ENCODE results near the gene FASN.
A peak's percentile ranks its signal among the peaks of the same experiment; 100 is the strongest.

The FASN gene

DNA sequence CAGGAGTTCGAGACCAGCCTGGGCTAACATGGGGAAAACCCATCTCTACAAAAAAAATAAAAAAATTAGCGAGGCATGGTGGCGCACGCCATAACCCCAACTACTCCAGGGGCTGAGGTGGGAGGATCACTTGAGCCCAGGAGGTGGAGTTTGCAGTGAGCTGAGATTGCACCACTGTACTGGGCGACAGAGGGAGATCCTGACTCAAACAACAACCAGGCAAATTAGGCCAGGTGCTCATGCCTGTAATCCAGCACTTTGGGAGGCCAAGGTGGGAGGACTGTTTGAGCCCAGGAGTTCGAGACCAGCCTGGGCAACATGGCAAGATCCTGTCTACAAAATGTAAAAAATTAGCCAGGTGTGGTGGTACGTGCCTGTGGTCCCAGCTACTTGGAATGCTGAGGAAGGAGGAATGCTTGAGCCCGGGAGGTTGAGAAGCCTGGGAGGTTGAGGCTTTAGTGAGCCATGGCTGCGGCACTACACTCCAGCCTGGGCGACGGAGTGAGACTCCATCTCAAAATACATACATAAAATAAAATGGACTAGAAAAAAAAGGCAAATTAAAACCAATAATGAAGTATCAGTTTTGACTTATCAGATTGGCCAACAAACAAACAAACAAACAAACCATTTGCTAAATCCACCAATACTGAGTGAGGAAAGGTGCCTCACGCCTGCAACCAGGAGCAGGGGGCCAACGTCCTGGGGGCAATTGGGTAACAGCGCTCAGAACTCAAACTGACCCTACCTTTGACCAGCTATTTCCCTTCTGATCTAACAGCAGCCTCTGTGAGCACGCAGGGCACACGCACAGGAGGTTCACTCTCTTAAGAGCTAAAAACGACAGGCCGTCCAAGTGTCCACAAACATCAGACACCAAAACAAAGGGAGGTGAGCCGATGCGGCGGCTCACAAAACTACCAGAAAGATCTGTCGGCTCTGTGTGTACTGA lies 19.4 kb upstream of the FASN start:
- Histone ChIP-seq H3K27ac (ENCODE audit: low read length, poor library complexity, severe bottlenecking) (no peak overlapping the region), H2BK120ac (ENCODE audit: low read depth, low read length) (no peak overlapping the region), H2BK5ac (ENCODE audit: low read depth, low read length, poor library complexity, severe bottlenecking) (no peak overlapping the region), H3K4ac (ENCODE audit: low read depth in 1 of 2, low read length in 2 of 2) (no peak overlapping the region), H3K4me1 (ENCODE audit: control insufficient read depth, insufficient read depth, low read depth, low read length) (peaks cover 3% of the 10 kb centered on the region), H3K9ac (ENCODE audit: low read length) (no peak overlapping the region), H3K9me3 (ENCODE audit: control insufficient read depth, low read length) (no peaks in the 10 kb centered on the region), H3K79me1 (replicated peaks; ENCODE audit: low read length, poor library complexity, severe bottlenecking) (peaks cover 5% of the 10 kb centered on the region), H2BK15ac (ENCODE audit: low read depth, poor library complexity, severe bottlenecking) (no peak overlapping the region), H3K14ac (ENCODE audit: low read length in 2 of 2) (no peak overlapping the region), H4K8ac (ENCODE audit: low read length) (no peak overlapping the region), H3K18ac (ENCODE audit: low read depth in 1 of 2, low read length in 2 of 2) (no peak overlapping the region), H2BK12ac (ENCODE audit: low read length in 2 of 2) (no peak overlapping the region), H3K23ac (ENCODE audit: low read length in 2 of 2) (no peak overlapping the region), H3K4me2 (ENCODE audit: low read length, poor library complexity, severe bottlenecking) (no peak overlapping the region), H4K91ac (ENCODE audit: low read length) (no peak overlapping the region), H3K27me3 (ENCODE audit: control insufficient read depth in 1 of 2, insufficient read depth in 1 of 2, low read length in 2 of 2) (no peaks in the 10 kb centered on the region), H3K36me3 (ENCODE audit: control insufficient read depth in 1 of 2, insufficient read depth in 2 of 2, low read depth in 1 of 2, low read length in 2 of 2) (peaks cover 17 to 50% of the 10 kb centered on the region in 2 experiments), H2AK5ac (ENCODE audit: low read length, severe bottlenecking) (no peak overlapping the region), H3K4me3 (ENCODE audit: insufficient read depth in 1 of 2, low read depth in 1 of 2, low read length in 2 of 2) (no peak overlapping the region), H2AFZ (ENCODE audit: low read depth, low read length) (no peak overlapping the region)
- no peak for DNase-seq
- WGBS: 86% methylated on average over 17 of the region's 22 CpGs

DNA sequence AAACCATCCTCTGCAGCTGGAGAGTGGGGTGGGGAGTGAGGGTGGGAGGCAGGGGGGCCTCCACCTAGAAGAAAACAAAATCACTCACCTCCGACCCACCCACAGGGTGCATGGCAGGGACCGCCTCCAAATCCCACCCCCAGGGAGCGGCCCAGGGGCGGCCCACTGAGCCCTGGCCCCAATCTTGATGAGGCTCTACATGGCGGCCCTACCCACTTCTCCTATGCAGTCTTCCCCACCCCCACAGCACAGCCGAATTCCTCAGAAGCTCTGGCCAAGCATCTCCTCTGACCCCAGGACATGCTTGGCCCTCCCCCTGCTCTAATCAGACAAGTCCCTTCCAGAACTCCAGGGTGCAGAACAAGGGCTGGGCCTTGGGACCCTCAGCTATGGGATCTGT lies 18.2 kb upstream of the FASN start:
- WGBS: 64% methylated on average over 6 of the region's 6 CpGs
- no peak overlapping the region for H2BK5ac ChIP-seq (ENCODE audit: low read depth, low read length, poor library complexity, severe bottlenecking)
- no peak overlapping the region for H3K18ac ChIP-seq (ENCODE audit: low read depth in 1 of 2, low read length in 2 of 2)
- peak overlapping the region; percentile 18 for H4K91ac ChIP-seq (ENCODE audit: low read length)
- H3K4me1 ChIP-seq (ENCODE audit: control insufficient read depth, insufficient read depth, low read depth, low read length): peaks cover 3% of the 10 kb centered on the region
- DNase-seq: no peak
- peak overlapping the region in 1 of 2 experiments; percentile 41 for H3K4ac ChIP-seq (ENCODE audit: low read depth in 1 of 2, low read length in 2 of 2)
- peak overlapping the region in 1 of 2 experiments; percentile 32 for H3K23ac ChIP-seq (ENCODE audit: low read length in 2 of 2)
- H2BK12ac ChIP-seq (ENCODE audit: low read length in 2 of 2): no peak overlapping the region
- no peaks in the 10 kb centered on the region for H3K27me3 ChIP-seq (ENCODE audit: control insufficient read depth in 1 of 2, insufficient read depth in 1 of 2, low read length in 2 of 2)
- no peak overlapping the region for H3K4me2 ChIP-seq (ENCODE audit: low read length, poor library complexity, severe bottlenecking)
- no peak overlapping the region for H2AK5ac ChIP-seq (ENCODE audit: low read length, severe bottlenecking)
- no peak overlapping the region for H2AFZ ChIP-seq (ENCODE audit: low read depth, low read length)
- no peak overlapping the region for H3K14ac ChIP-seq (ENCODE audit: low read length in 2 of 2)
- no peak overlapping the region for H3K4me3 ChIP-seq (ENCODE audit: insufficient read depth in 1 of 2, low read depth in 1 of 2, low read length in 2 of 2)
- H3K9me3 ChIP-seq (ENCODE audit: control insufficient read depth, low read length): no peaks in the 10 kb centered on the region
- no peak overlapping the region for H2BK120ac ChIP-seq (ENCODE audit: low read depth, low read length)
- no peak overlapping the region for H3K9ac ChIP-seq (ENCODE audit: low read length)
- H4K8ac ChIP-seq (ENCODE audit: low read length): no peak overlapping the region
- peaks cover 28 to 43% of the 10 kb centered on the region in 2 experiments for H3K36me3 ChIP-seq (ENCODE audit: control insufficient read depth in 1 of 2, insufficient read depth in 2 of 2, low read depth in 1 of 2, low read length in 2 of 2)
- H3K79me1 ChIP-seq (replicated peaks; ENCODE audit: low read length, poor library complexity, severe bottlenecking): peaks cover 5% of the 10 kb centered on the region
- H2BK15ac ChIP-seq (ENCODE audit: low read depth, poor library complexity, severe bottlenecking): no peak overlapping the region
- no peak overlapping the region for H3K27ac ChIP-seq (ENCODE audit: low read length, poor library complexity, severe bottlenecking)

DNA sequence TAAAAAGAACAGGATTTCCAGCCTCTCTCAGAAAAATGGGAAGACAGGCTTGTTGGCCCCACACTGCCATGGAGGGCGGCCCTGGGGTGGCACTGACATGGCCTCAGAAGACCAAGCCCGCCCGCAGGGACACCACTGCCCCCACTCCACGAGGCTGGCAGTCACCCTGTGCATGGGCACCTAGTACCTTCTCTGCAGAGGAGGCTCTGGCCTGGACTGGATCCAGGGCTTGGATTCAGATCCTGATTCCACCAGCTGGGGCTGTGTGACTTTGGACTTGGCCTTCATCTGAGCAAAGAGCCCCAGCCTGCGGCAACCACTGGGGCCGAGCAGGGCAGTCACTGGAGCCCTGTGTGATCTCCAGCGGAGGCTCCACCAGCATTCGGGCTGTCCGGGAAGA lies 16.8 kb upstream of the FASN start:
- Histone ChIP-seq H3K9me3 (ENCODE audit: control insufficient read depth, low read length) (no peaks in the 10 kb centered on the region), H3K9ac (ENCODE audit: low read length) (no peak overlapping the region), H3K4me1 (ENCODE audit: control insufficient read depth, insufficient read depth, low read depth, low read length) (peaks cover 2% of the 10 kb centered on the region), H4K91ac (ENCODE audit: low read length) (no peak overlapping the region), H3K23ac (ENCODE audit: low read length in 2 of 2) (no peak overlapping the region), H2AK5ac (ENCODE audit: low read length, severe bottlenecking) (no peak overlapping the region), H2BK15ac (ENCODE audit: low read depth, poor library complexity, severe bottlenecking) (no peak overlapping the region), H2BK120ac (ENCODE audit: low read depth, low read length) (no peak overlapping the region), H2BK5ac (ENCODE audit: low read depth, low read length, poor library complexity, severe bottlenecking) (no peak overlapping the region), H4K8ac (ENCODE audit: low read length) (no peak overlapping the region), H3K27me3 (ENCODE audit: control insufficient read depth in 1 of 2, insufficient read depth in 1 of 2, low read length in 2 of 2) (no peaks in the 10 kb centered on the region), H3K14ac (ENCODE audit: low read length in 2 of 2) (no peak overlapping the region), H3K36me3 (ENCODE audit: control insufficient read depth in 1 of 2, insufficient read depth in 2 of 2, low read depth in 1 of 2, low read length in 2 of 2) (peaks cover 28 to 39% of the 10 kb centered on the region in 2 experiments), H3K18ac (ENCODE audit: low read depth in 1 of 2, low read length in 2 of 2) (no peak overlapping the region), H3K4me2 (ENCODE audit: low read length, poor library complexity, severe bottlenecking) (no peak overlapping the region), H3K79me1 (replicated peaks; ENCODE audit: low read length, poor library complexity, severe bottlenecking) (peaks cover 5% of the 10 kb centered on the region), H2AFZ (ENCODE audit: low read depth, low read length) (no peak overlapping the region), H3K4me3 (ENCODE audit: insufficient read depth in 1 of 2, low read depth in 1 of 2, low read length in 2 of 2) (no peak overlapping the region), H2BK12ac (ENCODE audit: low read length in 2 of 2) (no peak overlapping the region), H3K27ac (ENCODE audit: low read length, poor library complexity, severe bottlenecking) (no peak overlapping the region), H3K4ac (ENCODE audit: low read depth in 1 of 2, low read length in 2 of 2) (no peak overlapping the region)
- 96% methylated on average over 8 of the region's 9 CpGs for WGBS
- no peak for DNase-seq

GRCh38 chr17:82114447-82114846 lies 16.4 kb upstream of the FASN start:
- Histone ChIP-seq H3K36me3 (ENCODE audit: control insufficient read depth in 1 of 2, insufficient read depth in 2 of 2, low read depth in 1 of 2, low read length in 2 of 2) (peaks cover 28 to 35% of the 10 kb centered on the region in 2 experiments), H3K14ac (ENCODE audit: low read length in 2 of 2) (no peak overlapping the region), H2BK15ac (ENCODE audit: low read depth, poor library complexity, severe bottlenecking) (no peak overlapping the region), H3K79me1 (replicated peaks; ENCODE audit: low read length, poor library complexity, severe bottlenecking) (peaks cover 4% of the 10 kb centered on the region), H3K9me3 (ENCODE audit: control insufficient read depth, low read length) (no peaks in the 10 kb centered on the region), H2AK5ac (ENCODE audit: low read length, severe bottlenecking) (no peak overlapping the region), H4K8ac (ENCODE audit: low read length) (no peak overlapping the region), H3K27me3 (ENCODE audit: control insufficient read depth in 1 of 2, insufficient read depth in 1 of 2, low read length in 2 of 2) (no peaks in the 10 kb centered on the region), H3K4ac (ENCODE audit: low read depth in 1 of 2, low read length in 2 of 2) (no peak overlapping the region), H3K4me2 (ENCODE audit: low read length, poor library complexity, severe bottlenecking) (no peak overlapping the region), H2BK5ac (ENCODE audit: low read depth, low read length, poor library complexity, severe bottlenecking) (no peak overlapping the region), H3K18ac (ENCODE audit: low read depth in 1 of 2, low read length in 2 of 2) (no peak overlapping the region), H2BK120ac (ENCODE audit: low read depth, low read length) (no peak overlapping the region), H3K4me1 (ENCODE audit: control insufficient read depth, insufficient read depth, low read depth, low read length) (no peaks in the 10 kb centered on the region), H3K4me3 (ENCODE audit: insufficient read depth in 1 of 2, low read depth in 1 of 2, low read length in 2 of 2) (no peak overlapping the region), H3K9ac (ENCODE audit: low read length) (no peak overlapping the region), H3K27ac (ENCODE audit: low read length, poor library complexity, severe bottlenecking) (no peak overlapping the region), H2BK12ac (ENCODE audit: low read length in 2 of 2) (no peak overlapping the region), H4K91ac (ENCODE audit: low read length) (no peak overlapping the region), H2AFZ (ENCODE audit: low read depth, low read length) (no peak overlapping the region), H3K23ac (ENCODE audit: low read length in 2 of 2) (no peak overlapping the region)
- 97% methylated on average over 10 of the region's 10 CpGs for WGBS
- no peak for DNase-seq

Data from mesenchymal stem cell (in vitro differentiated cells and primary cell).